ENCODE results near the gene HPSE2. TPM values are rescaled to one million over a fixed set of nuclear protein-coding genes. Genes with fewer than 3 reads are reported as not detected.

The HPSE2 gene
- total and polyA plus RNA-seq, 8 donors, result 0.04 to 1.1 (median 0.05) TPM; not detected in 5

GRCh38 chr10:98745645-98746044, 490.0 kb downstream of the HPSE2 start:
- Histone ChIP-seq H3K9me3 (no peaks in the 10 kb centered on the region), H3K4me3 (no peak overlapping the region), H3K4me1 (no peaks in the 10 kb centered on the region), H3K27me3 (no peaks in the 10 kb centered on the region), H3K36me3 (no peaks in the 10 kb centered on the region), H3K27ac (no peak overlapping the region)
- no peak for DNase-seq
- ATAC-seq, result no peak
- WGBS, 2 donors, result 81 to 91% methylated on average over 2 of the region's 2 CpGs
- FAIRE-seq, result no peak
- intact Hi-C loops (cut with DNase I), result no loop called here
- TF ChIP-seq CTCF (IDR thresholded peaks at IDR 0.05), result no peak

GRCh38 chr10:98720551-98720950, 515.1 kb downstream of the HPSE2 start:
- Histone ChIP-seq H3K27me3 (peaks cover 0 to 4% (median 0%) of the 10 kb centered on the region in 4 donors), H3K36me3 (no peaks in the 10 kb centered on the region), H3K4me3 (no peak overlapping the region), H3K4me1 (no peaks in the 10 kb centered on the region), H3K27ac (no peak overlapping the region), H3K9me3 (no peaks in the 10 kb centered on the region)
- intact Hi-C loops (cut with DNase I), result no loop called here
- DNase-seq (no peak), ATAC-seq (no peak), FAIRE-seq (no peak)
- 74 to 78% methylated on average over 1 of the region's 1 CpG for WGBS, 2 donors
- TF ChIP-seq CTCF (IDR thresholded peaks at IDR 0.05), result no peak

- WGBS, 2 donors, result 55 to 80% methylated on average over 1 of the region's 1 CpG
- H3K9me3 ChIP-seq, result no peaks in the 10 kb centered on the region
- H3K4me1 ChIP-seq, result no peaks in the 10 kb centered on the region
- no peak for ATAC-seq
- H3K4me3 ChIP-seq, result no peak overlapping the region
- DNase-seq, result no peak
- peak; percentile 54 for FAIRE-seq
- no peak overlapping the region for H3K27ac ChIP-seq
- no peak for TF ChIP-seq CTCF (IDR thresholded peaks at IDR 0.05)
- peaks cover 0 to 4% (median 0%) of the 10 kb centered on the region in 4 donors for H3K27me3 ChIP-seq
- intact Hi-C loops (cut with DNase I), result no loop called here
- no peaks in the 10 kb centered on the region for H3K36me3 ChIP-seq
These were observed 522.1 kb downstream of the HPSE2 start for GRCh38 chr10:98713586-98713985.

GRCh38 chr10:98696516-98696915, 539.1 kb downstream of the HPSE2 start:
- H3K4me3 ChIP-seq, result no peak overlapping the region
- FAIRE-seq (no peak), ATAC-seq (no peak), DNase-seq (peak in 1 of 6 donors; percentile 20)
- H3K27ac ChIP-seq, result no peak overlapping the region
- intact Hi-C loops (cut with DNase I), result no loop called here
- no peaks in the 10 kb centered on the region for H3K9me3 ChIP-seq
- WGBS, 2 donors, result 63 to 66% methylated on average over 5 of the region's 5 CpGs
- H3K27me3 ChIP-seq, result no peaks in the 10 kb centered on the region
- H3K4me1 ChIP-seq, result no peaks in the 10 kb centered on the region
- H3K36me3 ChIP-seq, result no peaks in the 10 kb centered on the region
- TF ChIP-seq CTCF (IDR thresholded peaks at IDR 0.05), result no peak

- Histone ChIP-seq H3K9me3 (no peaks in the 10 kb centered on the region), H3K4me1 (no peaks in the 10 kb centered on the region), H3K36me3 (no peaks in the 10 kb centered on the region), H3K27me3 (no peaks in the 10 kb centered on the region), H3K4me3 (no peak overlapping the region), H3K27ac (no peak overlapping the region)
- FAIRE-seq (no peak), DNase-seq (no peak), ATAC-seq (peak in 1 of 4 donors; percentile 25)
- no peak for TF ChIP-seq CTCF (IDR thresholded peaks at IDR 0.05)
- intact Hi-C loops (cut with DNase I), result no loop called here
These were observed 540.8 kb downstream of the HPSE2 start for GRCh38 chr10:98694883-98695282.

Data from pancreas (tissue), 10 donors.